H9 (cell line): ENCODE results near the gene GAREM1. TPM values are rescaled to one million over a fixed set of nuclear protein-coding genes. Genes with fewer than 3 reads are reported as not detected.

Experiments
- DNase-seq: peaks from one replicate; pipeline ENCODE4 v3.0.0-alpha.2; 2017
- H2AFZ ChIP-seq: one replicate; pipeline ENCODE4 v1.6.1; 2013; ENCODE audit warnings: mild to moderate bottlenecking, low read length, control low read depth, moderate library complexity
- H2AK5ac ChIP-seq: 2 replicates; pipeline ENCODE4 v1.6.1; 2013; ENCODE audit warnings: low read length, control low read depth, mixed read lengths; ENCODE audit not compliant: insufficient read length
- H2BK120ac ChIP-seq: one replicate; pipeline ENCODE4 v1.6.1; 2013; ENCODE audit warnings: low read depth, mild to moderate bottlenecking, low read length, control low read depth, inconsistent platforms; ENCODE audit not compliant: poor library complexity, severe bottlenecking
- H2BK12ac ChIP-seq: 2 replicates; pipeline ENCODE4 v1.6.1; 2013; ENCODE audit warnings: low read length, control low read depth, mixed read lengths, low read depth; ENCODE audit not compliant: insufficient read length
- H2BK15ac ChIP-seq: 2 replicates; pipeline ENCODE4 v1.6.1; 2013; ENCODE audit warnings: low read depth, low read length, control low read depth
- H2BK20ac ChIP-seq: one replicate; pipeline ENCODE4 v1.6.1; 2013; ENCODE audit warnings: low read depth, mild to moderate bottlenecking, low read length, control low read depth, inconsistent platforms; ENCODE audit not compliant: poor library complexity, severe bottlenecking
- H2BK5ac ChIP-seq: 2 replicates; pipeline ENCODE4 v1.6.1; 2013; ENCODE audit warnings: low read length, control low read depth, mixed read lengths; ENCODE audit not compliant: insufficient read length
- H3K14ac ChIP-seq: 2 replicates; pipeline ENCODE4 v1.6.1; 2013; ENCODE audit warnings: low read length, control low read depth; ENCODE audit not compliant: insufficient read depth
- H3K18ac ChIP-seq: 2 replicates; pipeline ENCODE4 v1.6.1; 2013; ENCODE audit warnings: low read depth, mild to moderate bottlenecking, mixed read lengths, low read length, control low read depth; ENCODE audit not compliant: insufficient read length
- H3K23ac ChIP-seq: 2 replicates; pipeline ENCODE4 v1.6.1; 2013; ENCODE audit warnings: low read length, control low read depth, mixed read lengths, low read depth; ENCODE audit not compliant: insufficient read length
- H3K23me2 ChIP-seq: 2 replicates; pipeline ENCODE4 v1.6.1; 2013; ENCODE audit warnings: low read depth, mild to moderate bottlenecking, mixed read lengths, low read length, control low read depth; ENCODE audit not compliant: insufficient read length, poor library complexity, severe bottlenecking
- H3K27ac ChIP-seq: 2 replicates; pipeline ENCODE4 v1.5.1; 2013; ENCODE audit warnings: low read length, control low read depth, mixed read lengths, low read depth; ENCODE audit not compliant: insufficient read length
- H3K27me3 ChIP-seq: 2 replicates; pipeline ENCODE4 v1.6.1; 2013; ENCODE audit warnings: low read length, control low read depth, inconsistent platforms; ENCODE audit not compliant: insufficient read depth
- H3K4ac ChIP-seq: 2 replicates; pipeline ENCODE4 v1.6.1; 2013; ENCODE audit warnings: low read depth, mild to moderate bottlenecking, control low read depth, inconsistent platforms, low read length, moderate library complexity
- H3K4me1 ChIP-seq: 2 replicates; pipeline ENCODE4 v1.6.1; 2013; ENCODE audit warnings: low read length, control low read depth, inconsistent platforms; ENCODE audit not compliant: insufficient read depth
- H3K4me2 ChIP-seq: 2 replicates; pipeline ENCODE4 v1.6.1; 2013; ENCODE audit warnings: low read length, control low read depth, mixed read lengths; ENCODE audit not compliant: insufficient read length, insufficient read depth
- H3K56ac ChIP-seq: 2 replicates; pipeline ENCODE4 v1.6.1; 2013; ENCODE audit warnings: low read depth, mild to moderate bottlenecking, mixed read lengths, low read length, control low read depth; ENCODE audit not compliant: insufficient read length
- H3K79me1 ChIP-seq: 2 replicates; pipeline ENCODE4 v1.6.1; 2013; ENCODE audit warnings: low read depth, mild to moderate bottlenecking, moderate library complexity, low read length, control low read depth, inconsistent platforms; ENCODE audit not compliant: insufficient read depth, poor library complexity, severe bottlenecking
- H3K79me2 ChIP-seq: 2 replicates; pipeline ENCODE4 v1.6.1; 2013; ENCODE audit warnings: low read length, control low read depth, inconsistent platforms; ENCODE audit not compliant: insufficient read depth
- H3K9ac ChIP-seq: 2 replicates; pipeline ENCODE4 v1.6.1; 2013; ENCODE audit warnings: low read length, control low read depth, mixed read lengths; ENCODE audit not compliant: insufficient read length; ENCODE audit errors: extremely low read depth
- H3K9me3 ChIP-seq: one replicate; pipeline ENCODE4 v1.6.1; 2013; ENCODE audit warnings: low read depth, low read length, inconsistent platforms; ENCODE audit not compliant: control insufficient read depth
- H3T11ph ChIP-seq: one replicate; pipeline ENCODE4 v1.6.1; 2013; ENCODE audit warnings: mild to moderate bottlenecking, low read length, control low read depth, inconsistent platforms
- H4K20me1 ChIP-seq: one replicate; pipeline ENCODE4 v1.6.1; 2013; ENCODE audit not compliant: control insufficient read depth, insufficient read length, insufficient read depth
- H4K5ac ChIP-seq: 2 replicates; pipeline ENCODE4 v1.6.1; 2013; ENCODE audit warnings: low read depth, mild to moderate bottlenecking, mixed read lengths, low read length, control low read depth; ENCODE audit not compliant: insufficient read length
- H4K8ac ChIP-seq: replicated peaks from 2 replicates; pipeline ENCODE4 v1.6.1; 2013; ENCODE audit warnings: low read length, control low read depth, mixed read lengths, low read depth; ENCODE audit not compliant: insufficient read length
- H4K91ac ChIP-seq: 2 replicates; pipeline ENCODE4 v1.6.1; 2013; ENCODE audit warnings: low read depth, mild to moderate bottlenecking, moderate library complexity, mixed read lengths, low read length, control low read depth; ENCODE audit not compliant: insufficient read length
- H3K27ac Mint-ChIP-seq, 3 experiments: 2 replicates in 2 of 3; 3 replicates in 1 of 3; pipeline ENCODE4 v1.8.0; 2020 to 2021; ENCODE audit warnings: mixed read lengths in 3 of 3, mild to moderate bottlenecking in 1 of 3, moderate library complexity in 1 of 3
- H3K27me3 Mint-ChIP-seq: 2 replicates; pipeline ENCODE4 v1.8.0; 2021; ENCODE audit warnings: low read depth, mild to moderate bottlenecking, moderate library complexity, mixed read lengths
- H3K36me3 Mint-ChIP-seq, 3 experiments: 2 replicates in 2 of 3; 3 replicates in 1 of 3; pipeline ENCODE4 v1.8.0; 2020 to 2021; ENCODE audit warnings: low read depth in 3 of 3, mixed read lengths in 3 of 3; ENCODE audit not compliant: insufficient read depth in 1 of 3
- H3K4me1 Mint-ChIP-seq, 2 experiments: 2 replicates each; pipeline ENCODE4 v1.8.0; 2020; ENCODE audit warnings: mixed read lengths in 2 of 2
- H3K4me3 Mint-ChIP-seq, 2 experiments: 2 replicates in 1 of 2; 3 replicates in 1 of 2; pipeline ENCODE4 v1.8.0; 2020 to 2021; ENCODE audit warnings: mild to moderate bottlenecking in 2 of 2, mixed read lengths in 2 of 2, moderate library complexity in 1 of 2
- H3K9me3 Mint-ChIP-seq, 2 experiments: 2 replicates in 1 of 2; 3 replicates in 1 of 2; pipeline ENCODE4 v1.8.0; 2020; ENCODE audit warnings: mild to moderate bottlenecking in 2 of 2, mixed read lengths in 2 of 2, moderate library complexity in 1 of 2
- CTCF ChIP-seq: fragments of 200-600 bp; sonication (generic); conservative IDR thresholded peaks from 3 replicates; pipeline ENCODE4 v1.8.0; 2021; ENCODE audit warnings: antibody characterized with exemption, mild to moderate bottlenecking
- WGBS: extraction: QIAGEN DNeasy Blood & Tissue Kit; methylation state at CpG from one replicate; pipeline ENCODE4 v1.1.7; 2013; ENCODE audit warnings: missing lambda C conversion rate, low lambda C conversion rate, mixed read lengths; ENCODE audit not compliant: insufficient read length; ENCODE audit errors: extremely low coverage; 5-methylcytosine and 5-hydroxymethylcytosine counted together
- total RNA-seq: library from RNA; stranded (reverse); gene quantifications from 2 replicates; pipeline ENCODE4 v1.2.1, GENCODE V29; 2021

The GAREM1 gene
- total RNA-seq, 1 experiment from 2014 or later, result 4.4 TPM

DNA sequence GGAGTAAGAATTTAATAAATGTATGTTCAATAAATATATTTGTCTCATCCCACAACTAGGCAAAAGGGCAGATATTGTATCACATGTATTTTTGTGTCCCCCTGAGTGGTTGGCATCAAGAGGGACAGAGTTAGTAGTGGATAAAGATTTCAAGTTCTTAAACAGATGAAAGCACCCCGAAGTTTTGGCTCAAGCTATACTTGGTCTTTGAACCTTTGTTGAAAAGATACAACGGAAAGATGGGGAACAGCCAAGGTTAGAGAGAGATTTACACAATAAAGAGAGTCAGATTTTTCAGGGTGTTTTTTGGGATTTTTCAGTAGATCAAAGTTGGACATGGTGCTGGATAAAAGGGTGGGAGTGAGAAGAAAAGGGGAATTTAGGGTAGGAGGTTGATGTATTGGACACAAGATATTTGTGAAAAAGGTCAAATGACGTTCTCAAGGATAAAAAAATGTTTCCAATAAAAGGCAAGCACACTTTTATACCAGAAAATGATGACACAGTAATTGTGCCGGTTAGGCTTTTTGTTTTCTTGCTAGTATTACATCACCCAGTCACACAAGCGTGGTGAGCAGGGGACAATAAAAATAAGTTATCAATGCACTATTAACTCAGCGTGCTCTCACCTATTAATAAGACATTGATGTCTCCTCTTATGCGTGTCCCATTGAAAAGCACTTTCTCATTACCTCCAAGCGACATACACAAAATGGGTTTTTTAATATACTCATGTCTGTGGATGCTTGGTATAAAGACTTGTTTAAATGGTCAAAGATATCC is 221.3 kb downstream of the GAREM1 start:
- Histone ChIP-seq H3K4me1 (no peaks in the 10 kb centered on the region; the same call in 1 of the 2 replicates), H3K9ac (no peak overlapping the region), H4K20me1 (no peaks in the 10 kb centered on the region), H2BK12ac (no peak overlapping the region), H4K8ac (no peak overlapping the region), H3K4me2 (no peak overlapping the region), H2BK20ac (no peak overlapping the region), H3K56ac (no peak overlapping the region), H3K4ac (no peak overlapping the region), H3K79me2 (no peaks in the 10 kb centered on the region), H2AFZ (no peak overlapping the region), H3K18ac (no peak overlapping the region), H3K9me3 (no peaks in the 10 kb centered on the region), H4K91ac (no peak overlapping the region), H2BK5ac (no peak overlapping the region), H2BK120ac (no peak overlapping the region), H4K5ac (no peak overlapping the region), H3K23me2 (no peaks in the 10 kb centered on the region), H3K14ac (no peak overlapping the region), H2AK5ac (no peak overlapping the region), H3K79me1 (no peaks in the 10 kb centered on the region), H3K27ac (no peak overlapping the region), H3K23ac (no peak overlapping the region), H3T11ph (no peak overlapping the region), H2BK15ac (no peak overlapping the region), H3K27me3 (no peaks in the 10 kb centered on the region)
- Mint-ChIP-seq H3K4me1 (peaks cover 22 to 28% of the 10 kb centered on the region in 2 experiments), H3K4me3 (no peak overlapping the region), H3K36me3 (no peaks in the 10 kb centered on the region; a peak in 1 of 7 replicates), H3K9me3 (no peaks in the 10 kb centered on the region), H3K27me3 (no peaks in the 10 kb centered on the region), H3K27ac (no peak overlapping the region)
- DNase-seq, result no peak
- 100% methylated on average over 1 of the region's 8 CpGs for WGBS
- TF ChIP-seq CTCF, result no peak
